NCI-H1105 (cell line): Measurements from ENCODE around the gene SUGCT.
"Not testable (repeated sequence)": the region's sequence is repeated elsewhere in the genome, so short reads cannot be mapped to it uniquely, and the experiment has no call there.

Source experiments
- DNase-seq: peaks from one replicate; lab custom pipeline; 2025; lab: John Stamatoyannopoulos, UW

Gene SUGCT

DNA sequence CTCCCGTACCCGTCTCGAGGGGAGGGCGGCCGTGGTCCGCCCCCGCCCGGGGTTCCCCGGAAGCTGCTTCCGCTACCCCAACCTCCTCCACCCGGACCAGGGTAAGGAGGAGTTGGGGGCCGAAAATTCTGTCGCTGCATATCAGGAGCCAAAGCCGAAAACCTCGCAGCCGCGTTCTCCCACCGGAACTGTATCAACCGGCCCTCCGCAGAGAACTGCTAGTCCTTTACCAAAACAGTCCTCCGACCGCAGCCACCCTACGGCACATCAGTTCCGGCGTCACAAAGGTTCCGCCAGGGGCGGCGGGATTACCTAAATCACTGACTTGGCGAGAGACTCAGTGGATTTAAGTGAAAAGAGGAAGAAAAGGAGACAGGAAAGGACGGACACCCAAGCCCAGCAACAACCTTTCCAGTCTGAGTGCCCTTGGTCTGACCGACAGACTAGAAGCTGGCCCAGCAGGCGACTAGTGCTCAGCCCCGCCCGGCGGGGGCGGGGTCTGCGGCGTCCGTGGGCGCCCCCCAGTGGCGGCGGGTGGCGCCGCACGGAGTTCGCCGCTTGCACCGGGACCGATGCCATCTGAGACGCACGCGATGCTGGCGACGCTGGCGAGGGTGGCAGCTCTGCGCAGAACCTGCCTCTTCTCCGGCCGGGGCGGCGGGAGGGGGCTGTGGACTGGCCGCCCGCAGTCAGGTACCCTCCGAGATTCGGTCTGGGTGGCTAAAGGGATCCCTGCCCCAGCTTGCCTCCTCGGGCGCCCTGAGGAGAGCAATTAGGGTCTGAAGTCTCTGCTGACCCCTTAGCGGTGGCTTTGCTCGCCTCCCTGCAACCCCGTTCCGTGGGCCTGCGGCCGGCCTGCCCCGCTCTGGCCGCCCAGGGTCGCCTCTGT lies at the start of gene SUGCT, which contains the start of gene MPLKIP:
Gene SUGCT, plus strand, starts transcription at position 578 of the 889 bp plus-strand sequence.
Gene MPLKIP, minus strand, starts transcription at position 195 of the 889 bp plus-strand sequence. Its CDS starts 55 bp downstream, at position 140.
- peak; percentile 68 for DNase-seq

DNA sequence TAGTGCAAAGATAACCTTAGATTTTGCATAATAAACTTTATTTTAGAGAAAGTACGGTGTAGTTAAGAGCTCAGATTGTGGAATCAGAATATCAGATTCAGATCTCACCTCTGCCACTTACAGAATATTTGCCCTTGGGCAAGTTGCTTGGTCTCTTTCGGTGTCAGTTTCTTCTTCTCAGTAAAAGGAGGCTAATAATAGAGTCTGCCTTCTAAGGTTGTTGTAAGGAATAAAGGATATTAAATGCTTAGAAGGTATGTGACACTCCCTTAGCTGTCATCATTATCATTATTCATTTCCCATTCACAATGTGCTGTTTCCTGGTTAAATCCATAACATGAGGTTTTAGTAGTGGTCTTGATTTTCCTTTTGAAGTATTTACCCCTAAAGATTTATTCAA lies 42.6 kb upstream of the SUGCT start:
- no peak for DNase-seq

DNA sequence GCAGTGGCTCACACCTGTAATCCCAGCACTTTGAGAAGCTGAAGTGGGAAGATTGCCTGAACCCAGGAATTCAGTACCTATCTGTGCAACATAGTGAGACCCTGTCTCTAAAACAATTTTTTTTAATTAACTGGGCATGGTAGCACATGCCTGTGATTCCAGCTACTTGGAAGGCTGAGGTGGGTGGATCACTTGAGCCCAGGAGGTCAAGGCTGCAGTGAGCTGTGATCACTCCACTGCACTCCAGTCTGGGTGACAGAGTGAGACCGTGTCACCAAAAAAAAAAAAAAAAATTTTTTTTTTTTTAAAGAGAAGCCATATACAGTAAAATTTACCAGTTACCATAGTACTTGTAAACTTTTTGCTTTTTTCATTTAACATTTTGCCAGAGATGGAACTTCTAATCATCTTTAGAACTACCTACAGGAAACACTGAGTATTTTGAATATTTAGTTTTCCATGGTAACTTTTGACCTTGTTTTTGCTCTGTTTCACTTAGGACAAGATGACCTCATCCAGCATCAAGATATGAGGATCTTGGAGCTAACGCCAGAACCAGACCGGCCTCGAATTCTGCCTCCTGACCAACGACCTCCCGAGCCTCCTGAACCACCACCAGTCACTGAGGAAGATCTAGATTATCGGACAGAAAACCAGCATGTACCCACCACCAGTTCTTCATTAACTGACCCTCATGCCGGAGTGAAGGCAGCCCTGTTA lies 41.0 kb upstream of the SUGCT start:
- no peak for DNase-seq

DNA sequence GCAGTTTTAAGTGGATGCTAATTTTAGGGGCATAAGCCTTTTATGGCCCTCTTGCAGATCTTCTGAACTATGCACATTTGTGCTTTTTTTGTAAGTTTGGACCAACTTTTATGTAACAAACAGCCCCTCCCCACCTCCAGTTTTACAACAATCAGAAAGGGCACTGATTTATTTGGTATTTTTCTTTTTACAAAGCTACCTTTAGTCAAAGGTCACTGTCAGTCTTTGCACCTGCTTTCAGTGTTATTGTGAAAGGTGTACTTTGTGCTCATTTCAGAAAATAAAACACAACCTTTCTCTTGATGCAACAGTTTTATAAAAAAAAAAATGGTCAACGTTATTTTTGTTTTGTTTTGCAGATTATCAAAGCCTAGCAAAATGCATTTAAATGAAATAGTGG lies 39.6 kb upstream of the SUGCT start:
- no peak for DNase-seq

DNA sequence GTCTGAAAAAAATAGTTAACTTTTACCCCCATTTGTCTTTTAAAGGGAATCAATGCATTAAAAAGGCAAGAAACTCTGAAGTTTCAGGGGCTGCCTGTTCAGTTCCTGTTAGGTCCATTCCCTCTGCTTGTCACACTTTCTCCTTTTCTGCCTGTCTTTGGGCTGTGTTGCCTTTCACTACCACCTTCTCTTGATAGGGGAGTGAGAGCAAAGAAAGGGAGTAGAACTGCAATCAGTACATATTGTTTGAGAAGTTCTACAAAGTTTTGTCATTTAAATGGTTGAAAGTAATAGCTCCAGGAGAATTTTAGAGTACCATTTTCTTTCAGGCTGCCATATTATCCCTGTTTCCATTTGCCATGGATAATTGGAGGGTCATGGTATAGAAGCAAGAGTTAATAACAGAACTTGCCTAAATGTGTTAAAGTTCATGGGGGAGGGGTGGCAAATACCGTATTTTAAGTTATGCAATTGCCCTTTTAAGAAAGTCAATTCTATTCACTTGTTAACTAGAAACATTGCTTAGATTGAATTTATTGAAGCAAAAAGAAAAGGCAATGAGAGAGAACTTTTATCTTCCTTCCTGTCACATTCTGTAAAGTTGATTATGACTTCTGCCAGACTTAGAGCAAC lies 39.0 kb upstream of the SUGCT start:
- DNase-seq = no peak

DNA sequence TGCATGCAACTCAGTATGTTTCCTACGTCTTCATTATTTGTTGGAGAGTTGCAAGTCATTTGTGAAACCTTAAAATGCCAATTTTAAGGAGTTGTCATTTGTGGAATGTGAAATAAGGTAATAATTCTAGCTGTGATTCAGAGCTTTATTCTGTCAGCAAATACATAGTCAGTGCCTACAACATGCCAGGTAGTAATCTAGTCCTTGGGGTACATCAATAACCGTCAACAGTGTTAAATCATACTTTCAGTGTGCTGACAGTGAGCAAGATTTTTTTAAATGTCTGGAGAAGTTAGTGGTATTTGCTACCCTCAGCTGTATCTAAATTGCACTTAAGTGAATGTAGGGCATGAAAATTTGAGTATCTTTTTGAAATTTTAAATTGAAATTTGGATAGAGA lies 37.1 kb upstream of the SUGCT start:
- DNase-seq = no peak

DNA sequence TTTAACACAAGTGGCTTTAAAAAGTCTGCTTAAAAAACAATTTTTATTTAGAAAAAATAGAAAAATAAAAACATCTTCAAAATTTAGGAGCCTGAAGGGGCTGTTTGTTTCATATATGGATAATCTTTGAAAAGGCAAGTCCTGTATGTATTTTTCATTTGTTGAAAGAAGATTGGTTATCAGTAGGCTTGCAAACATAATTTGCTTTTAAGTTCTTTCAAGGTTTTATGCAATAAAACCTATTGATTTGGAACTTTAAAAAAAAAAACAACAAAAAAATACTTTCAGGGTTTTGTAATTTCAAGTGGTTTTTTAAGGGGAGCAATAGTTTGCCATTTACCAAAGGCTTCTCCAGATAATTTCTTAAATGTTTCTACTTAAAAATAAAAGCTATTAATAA lies 36.0 kb upstream of the SUGCT start:
- DNase-seq = no peak

DNA sequence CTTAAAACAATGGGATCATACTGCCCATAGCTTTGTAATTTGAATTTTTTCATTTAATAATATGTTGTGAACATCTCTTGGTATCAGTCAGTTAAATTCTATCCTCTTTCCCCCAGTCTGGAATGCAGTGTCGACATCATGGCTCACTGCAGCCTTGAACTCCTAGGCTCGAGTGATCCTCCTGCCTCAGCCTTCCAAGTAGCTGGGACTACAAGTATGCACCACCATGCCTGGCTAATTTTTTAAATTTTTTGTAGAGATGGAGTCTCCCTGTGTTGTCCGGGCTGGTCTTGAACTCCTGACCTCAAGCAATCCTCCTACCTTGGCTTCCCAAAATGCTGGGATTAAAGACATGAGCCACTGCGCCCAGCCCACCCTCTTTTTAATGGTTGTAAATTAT lies 35.0 kb upstream of the SUGCT start:
- DNase-seq = no peak

DNA sequence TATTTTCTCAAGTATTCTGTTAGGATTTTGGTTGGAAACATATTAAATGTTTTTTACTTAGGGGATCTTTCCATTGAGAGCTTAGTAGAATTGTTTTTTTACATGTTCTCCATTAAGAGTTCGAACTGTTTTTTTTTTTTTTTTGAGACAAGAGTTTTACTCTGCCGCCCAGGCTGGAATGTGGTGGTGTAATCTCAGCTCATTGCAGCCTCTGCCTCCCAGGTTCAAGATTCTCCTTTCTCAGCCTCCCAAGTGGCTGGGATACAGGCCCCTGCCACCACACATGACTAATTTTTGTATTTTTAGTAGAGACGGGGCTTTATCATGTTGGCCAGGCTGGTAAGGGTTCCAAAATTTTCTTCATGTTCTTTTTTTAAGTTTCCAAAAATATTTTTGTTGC lies 33.6 kb upstream of the SUGCT start:
- no peak for DNase-seq

DNA sequence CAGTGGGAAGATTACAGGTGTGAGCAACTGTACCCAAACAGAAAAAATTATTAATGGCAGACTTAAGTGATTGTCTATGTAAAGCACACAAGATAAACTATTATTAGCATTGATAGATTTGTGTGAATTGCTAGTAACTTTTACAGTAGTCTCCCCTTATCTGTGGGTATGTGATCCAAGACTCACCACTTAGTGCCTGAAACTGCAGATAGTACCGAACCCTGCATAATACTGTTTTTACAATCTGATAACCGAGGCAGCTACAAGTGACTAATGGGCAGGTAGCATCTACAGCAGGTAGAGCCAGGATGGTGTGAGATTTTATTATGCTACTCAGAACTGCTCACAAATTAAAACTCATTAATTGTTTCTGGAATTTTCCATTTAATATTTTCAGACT lies 31.9 kb upstream of the SUGCT start:
- DNase-seq = no peak

DNA sequence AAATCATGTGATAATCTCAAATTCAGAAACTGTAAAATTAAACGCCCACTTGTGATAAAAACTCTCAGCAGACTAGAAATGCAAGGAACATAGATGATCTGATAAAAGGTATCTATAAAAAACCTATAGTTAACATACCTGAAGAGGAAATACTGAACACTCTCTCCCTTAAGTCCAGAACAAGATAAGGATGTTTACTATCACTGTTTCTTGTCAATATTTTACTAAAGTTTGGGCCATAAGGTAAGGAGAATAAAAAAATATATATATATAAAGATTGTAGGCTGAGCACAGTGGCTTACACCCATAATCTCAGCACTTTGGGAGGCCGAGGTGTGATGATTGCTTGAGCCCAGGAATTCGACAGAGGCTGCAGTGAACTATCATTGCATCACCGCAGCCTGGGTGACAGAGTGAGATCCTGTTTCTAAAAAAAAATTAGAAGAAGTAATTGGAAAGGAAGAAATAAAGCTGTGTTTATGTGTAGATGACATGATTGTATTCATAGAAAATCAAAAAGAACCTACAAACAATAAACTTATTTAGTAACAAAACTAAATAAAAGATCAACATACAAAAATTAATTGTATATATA lies 28.8 kb upstream of the SUGCT start:
- no peak for DNase-seq

DNA sequence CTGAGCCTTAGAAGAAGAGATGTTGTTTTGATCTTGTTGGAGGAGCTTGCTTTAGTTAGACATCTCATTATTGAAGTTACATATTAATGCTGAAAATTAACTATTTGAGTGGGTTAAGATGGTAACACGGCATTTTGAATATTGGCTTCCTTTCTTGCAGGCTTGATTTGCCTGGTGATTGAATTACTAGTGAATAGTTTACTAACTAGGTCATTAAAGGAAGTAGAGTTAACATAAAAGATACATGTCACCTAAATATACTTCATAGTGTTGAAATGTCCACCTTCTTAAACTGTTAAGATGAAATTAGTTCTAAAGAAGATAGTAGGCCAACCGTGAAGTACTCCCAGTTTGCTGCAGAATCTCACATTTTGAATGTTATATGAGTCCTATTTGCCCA lies 18.9 kb upstream of the SUGCT start:
- no peak for DNase-seq

DNA sequence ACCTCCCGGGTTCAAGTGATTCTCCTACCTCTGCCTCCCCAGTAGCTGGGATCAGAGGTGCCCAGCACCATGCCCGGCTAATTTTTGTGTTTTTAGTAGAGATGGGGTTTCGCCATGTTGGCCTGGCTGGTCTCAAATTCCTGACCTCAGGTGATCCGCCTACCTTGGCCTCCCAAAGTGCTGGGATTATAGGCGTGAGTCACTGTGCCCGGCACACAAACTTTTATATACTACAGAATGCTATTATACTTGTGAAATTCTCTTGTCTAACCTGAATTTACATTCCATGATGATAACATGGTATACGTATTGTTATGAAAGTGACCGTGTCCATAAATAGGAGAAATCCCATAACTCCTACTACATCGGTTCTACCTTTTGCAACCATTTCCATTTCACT lies 17.6 kb upstream of the SUGCT start:
- DNase-seq = not testable (repeated sequence)

DNA sequence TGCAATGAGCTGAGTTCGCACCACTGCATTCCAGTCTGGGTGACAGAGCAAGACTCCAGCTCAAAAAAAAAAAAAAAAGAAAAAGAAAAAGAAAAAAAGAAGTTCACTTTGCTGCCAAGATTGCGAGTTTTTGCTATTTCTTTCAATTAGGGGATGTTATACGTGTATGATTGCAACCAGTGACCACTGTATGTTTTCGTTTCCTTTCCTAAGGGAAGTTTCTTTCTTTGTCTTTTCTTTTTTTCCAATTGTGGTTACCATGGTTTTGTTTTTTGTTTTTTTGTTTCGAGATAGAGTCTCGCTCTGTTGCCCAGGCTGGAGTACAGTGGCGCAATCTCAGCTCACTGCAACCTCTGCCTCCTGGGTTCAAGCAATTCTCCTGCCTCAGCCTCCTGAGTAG lies 16.6 kb upstream of the SUGCT start:
- not testable (repeated sequence) for DNase-seq

DNA sequence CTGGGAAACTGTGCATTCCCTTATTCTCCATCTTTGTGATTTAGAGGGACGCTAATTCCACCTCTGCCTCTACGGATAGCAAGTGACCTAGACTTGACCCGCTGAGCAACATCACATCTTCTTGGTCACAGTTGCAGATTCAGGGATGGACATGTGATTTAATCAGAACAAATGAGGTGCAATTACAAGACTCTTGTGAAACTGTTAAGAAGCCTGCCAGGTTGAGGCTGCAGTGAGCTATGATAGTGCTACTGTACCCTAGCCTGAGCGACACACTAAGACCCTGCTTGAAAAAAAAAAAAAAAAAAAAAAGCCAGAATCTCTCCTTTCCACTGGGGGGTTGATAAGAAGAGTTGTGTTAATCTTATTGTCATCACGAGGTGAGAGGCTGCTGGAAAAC lies 14.8 kb upstream of the SUGCT start:
- no peak for DNase-seq

DNA sequence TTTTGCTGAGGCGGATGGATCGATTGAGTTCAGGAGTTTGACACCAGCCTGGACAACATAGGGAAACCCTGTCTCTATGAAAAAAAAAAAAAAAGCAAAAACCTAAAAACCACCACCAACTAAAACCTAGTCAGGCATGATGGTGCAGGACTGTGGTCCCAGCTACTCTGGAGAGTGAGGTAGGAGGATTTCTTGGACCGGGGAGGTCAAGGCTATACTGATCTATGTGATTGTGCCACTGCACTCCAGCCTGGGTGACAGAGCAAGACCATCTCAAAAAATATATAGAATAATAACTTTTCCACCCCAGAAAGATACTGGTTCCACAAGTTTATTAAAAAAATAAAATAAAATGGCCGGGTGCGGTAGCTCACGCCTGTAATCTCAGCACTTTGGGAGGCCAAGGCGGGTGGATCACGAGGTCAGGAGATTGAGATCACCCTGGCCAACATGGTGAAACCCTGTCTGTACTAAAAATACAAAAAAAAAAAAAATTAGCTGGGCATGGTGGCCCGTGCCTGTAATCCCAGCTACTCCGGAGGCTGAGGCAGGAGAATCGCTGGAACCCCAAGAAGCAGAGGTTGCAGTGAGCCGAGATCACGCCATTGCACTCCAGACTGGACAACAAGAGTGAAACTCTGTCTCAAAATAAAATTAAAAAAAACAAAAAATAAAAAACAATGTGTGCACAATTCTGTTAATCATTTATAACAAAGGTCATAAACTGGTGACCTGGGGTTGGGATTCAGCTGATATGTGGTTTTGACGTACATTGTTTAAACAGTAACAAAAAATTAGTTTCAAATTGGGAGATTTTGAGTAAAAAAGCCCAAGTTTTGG lies 12.5 kb upstream of the SUGCT start:
- not testable (repeated sequence) for DNase-seq

DNA sequence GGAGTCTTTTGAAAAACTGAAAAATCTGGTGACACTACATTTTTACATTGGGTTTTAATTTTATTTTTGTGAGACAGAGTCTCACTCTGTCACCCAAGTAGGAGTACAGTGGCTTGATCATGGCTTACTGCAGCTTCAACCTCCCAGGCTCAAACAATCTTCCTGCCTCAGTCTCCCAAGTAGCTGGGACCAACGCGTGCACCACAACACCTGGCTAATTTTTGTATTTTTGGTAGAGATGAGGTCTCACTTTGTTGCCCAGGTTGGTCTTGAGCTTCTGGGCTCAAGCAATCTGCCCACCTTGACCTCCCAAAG lies 11.9 kb upstream of the SUGCT start:
- no peak for DNase-seq

DNA sequence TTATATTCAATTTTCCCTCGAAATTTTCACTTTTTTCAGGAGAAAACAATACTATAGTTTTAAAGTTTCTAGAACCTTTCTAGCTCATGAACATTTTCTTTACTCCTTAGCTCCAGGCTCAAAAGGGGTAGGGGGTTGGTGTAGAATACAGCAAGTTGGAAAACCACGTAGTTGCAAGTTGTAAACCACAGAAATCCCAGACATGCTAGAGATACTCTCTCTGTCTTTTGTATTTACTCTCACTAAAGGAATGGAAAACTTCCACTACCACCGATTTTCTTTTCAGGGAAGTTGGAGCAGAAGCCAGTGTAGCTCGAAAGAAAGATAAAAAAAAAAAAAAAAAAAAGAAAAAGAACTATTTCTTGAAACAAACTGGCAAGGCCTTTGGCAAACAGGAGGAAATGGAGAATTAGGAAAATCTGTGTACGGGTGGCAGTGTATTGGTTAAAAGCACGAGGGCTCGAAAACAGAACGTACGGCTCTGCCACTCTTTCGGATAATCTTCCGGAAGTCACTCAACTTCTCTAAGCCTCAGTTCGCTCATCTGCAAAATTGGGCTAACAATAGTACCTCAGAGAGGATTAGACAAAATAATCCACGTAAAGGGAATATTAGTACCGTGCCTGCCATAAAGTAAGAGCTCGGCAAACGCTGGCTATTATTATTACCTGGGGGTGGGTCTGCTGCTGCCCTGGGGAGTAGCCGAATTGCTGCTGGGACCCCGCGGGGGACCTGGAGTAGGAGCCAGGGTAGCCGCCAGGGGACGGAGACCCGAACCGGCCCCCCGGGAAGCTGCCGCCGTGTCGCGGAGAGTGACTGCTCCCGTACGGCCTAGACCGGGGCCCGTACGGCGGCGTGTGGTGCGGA lies 1.0 kb upstream of the SUGCT start:
- DNase-seq = no peak

DNA sequence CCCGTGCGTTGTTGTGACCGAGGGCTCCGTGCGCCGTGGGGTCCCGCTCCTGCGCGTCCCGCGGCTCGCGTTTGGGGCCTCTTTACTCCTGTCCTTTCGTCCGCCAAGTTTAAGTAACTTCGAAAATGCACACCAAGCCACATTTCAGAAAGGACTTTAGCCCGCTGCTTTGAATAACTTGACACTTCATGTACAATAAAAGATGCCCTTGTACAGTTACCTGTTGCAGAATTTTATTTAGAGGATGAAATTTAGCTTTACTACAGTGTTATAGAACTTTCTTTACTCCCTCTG lies 459 bp downstream of the SUGCT start:
- DNase-seq = no peak

DNA sequence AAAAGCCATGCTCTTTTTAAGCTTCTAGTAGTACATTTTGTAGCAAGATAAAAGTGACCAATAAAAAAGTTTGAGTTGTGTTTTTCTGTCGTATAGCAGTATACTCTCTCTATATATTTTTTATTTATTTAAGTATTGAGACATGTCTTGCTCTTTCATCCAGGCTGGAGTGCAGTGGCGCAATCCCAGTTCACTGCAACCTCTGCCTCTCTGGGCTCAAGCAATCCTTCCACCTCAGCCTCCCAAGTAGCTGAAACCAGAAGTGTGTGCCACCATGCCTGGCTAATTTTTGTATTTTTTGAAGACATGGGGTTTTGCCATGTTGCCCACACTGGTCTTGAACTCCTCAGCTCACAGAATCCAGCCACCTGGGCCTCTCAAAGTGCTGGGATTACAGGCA lies 2.8 kb downstream of the SUGCT start:
- no peak for DNase-seq

DNA sequence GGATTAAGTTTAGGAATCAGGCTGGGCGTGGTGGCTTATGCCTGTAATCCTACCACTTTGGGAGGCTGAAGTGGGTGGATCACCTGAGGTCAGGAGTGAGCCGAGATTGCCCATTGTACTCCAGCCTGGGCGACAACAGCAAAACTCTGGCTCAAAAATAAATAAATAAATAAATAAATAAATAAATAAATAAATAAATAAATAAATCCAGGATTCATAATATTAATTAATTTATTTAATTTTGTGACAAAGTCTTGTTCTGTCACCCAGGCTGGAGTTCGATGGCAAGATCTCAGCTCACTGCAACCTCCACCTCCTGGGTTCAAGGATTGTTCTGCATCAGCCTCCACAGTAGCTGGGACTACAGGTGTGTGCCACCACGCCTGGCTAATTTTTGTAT lies 4.2 kb downstream of the SUGCT start:
- DNase-seq = no peak
